Forelimb muscle (tissue), 1 donor: Measurements from ENCODE around the gene ENO2. TPM values are rescaled to one million over a fixed set of nuclear protein-coding genes. Genes with fewer than 3 reads are reported as not detected.
A peak's percentile ranks its signal among the peaks of the same experiment; 100 is the strongest.
"Not testable (repeated sequence)": the region's sequence is repeated elsewhere in the genome, so short reads cannot be mapped to it uniquely, and the experiment has no call there.

Experiments
- DNase-seq: peaks from one replicate; pipeline ENCODE4 v3.0.0-alpha.2; 2013; ENCODE audit warnings: low read depth
- polyA plus RNA-seq: library from polyadenylated mRNA; unstranded; fragments of 120-200 nt; gene quantifications from one replicate; pipeline ENCODE4 v1.2.1, GENCODE V29; 2013; ENCODE audit not compliant: insufficient read length

ENO2 gene
- polyA plus RNA-seq, 1 donor, result 6.1 TPM

DNA sequence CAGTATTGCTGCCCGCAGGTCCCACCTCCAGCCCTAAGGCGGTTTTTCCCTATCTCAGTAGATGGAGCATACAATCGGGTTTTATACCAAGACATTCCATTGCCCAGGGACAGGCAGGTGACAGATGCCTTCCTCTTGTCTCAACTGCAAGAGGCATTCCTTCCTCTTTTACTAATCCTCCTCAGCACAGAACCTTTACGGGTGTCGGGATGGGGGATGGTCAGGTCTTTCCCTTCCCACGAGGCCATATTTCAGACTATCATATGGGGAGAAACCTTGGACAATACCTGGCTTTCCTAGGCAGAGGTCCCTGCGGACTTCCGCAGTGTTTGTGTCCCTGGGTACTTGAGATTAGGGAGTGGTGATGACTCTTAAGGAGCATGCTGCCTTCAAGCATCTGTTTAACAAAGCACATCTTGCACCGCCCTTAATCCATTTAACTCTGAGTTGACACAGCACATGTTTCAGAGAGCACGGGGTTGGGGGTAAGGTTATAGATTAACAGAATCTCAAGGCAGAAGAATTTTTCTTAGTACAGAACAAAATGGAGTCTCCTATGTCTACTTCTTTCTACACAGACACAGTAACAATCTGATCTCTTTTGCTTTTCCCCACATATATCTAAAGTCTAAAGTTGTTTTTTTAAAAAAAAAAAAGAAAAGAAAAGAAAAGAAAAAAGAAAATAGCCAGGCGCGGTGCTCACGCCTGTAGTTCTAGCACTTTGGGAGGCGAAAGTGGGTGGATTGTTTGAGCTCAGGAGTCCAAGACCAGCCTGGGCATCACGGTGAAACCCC, 28.0 kb upstream of the ENO2 start:
- not testable (repeated sequence) for DNase-seq

DNA sequence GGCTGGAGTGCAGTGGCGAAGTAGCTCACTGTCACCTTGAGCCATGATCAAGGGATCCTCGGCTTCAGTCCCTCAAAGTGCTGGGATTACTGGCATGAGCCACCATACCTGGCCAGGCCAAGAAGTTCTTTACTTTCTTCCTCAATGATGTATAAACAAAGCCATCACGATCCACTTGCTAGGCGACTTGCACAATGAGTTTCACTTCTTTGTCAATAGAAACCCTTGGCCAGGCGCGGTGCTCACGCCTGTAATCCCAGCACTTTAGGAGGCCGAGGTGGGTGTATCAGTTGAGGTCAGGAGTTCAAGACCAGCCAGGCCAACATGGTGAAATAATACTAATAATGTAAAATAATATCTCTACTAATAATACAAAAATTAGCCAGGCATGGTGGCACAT, 26.9 kb upstream of the ENO2 start:
- no peak for DNase-seq

DNA sequence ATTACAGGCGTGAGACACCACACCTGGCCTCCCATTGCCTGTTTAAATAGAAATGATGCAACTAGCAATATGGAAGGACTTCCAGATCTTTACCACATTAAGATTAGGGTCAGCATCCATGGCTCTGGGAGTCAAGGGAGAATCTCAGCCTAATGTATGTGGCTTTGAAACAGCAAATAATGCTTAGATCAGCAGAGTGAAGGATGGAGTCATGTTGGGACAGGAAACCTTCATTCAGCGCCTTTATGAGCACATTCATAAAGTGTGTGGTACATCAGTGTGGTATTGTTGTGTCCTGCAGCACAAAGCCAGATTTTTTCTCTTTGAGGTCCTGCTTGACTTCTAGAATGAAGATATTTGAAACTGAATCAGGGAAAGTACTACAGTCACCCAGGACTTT, 26.0 kb upstream of the ENO2 start:
- no peak for DNase-seq

DNA sequence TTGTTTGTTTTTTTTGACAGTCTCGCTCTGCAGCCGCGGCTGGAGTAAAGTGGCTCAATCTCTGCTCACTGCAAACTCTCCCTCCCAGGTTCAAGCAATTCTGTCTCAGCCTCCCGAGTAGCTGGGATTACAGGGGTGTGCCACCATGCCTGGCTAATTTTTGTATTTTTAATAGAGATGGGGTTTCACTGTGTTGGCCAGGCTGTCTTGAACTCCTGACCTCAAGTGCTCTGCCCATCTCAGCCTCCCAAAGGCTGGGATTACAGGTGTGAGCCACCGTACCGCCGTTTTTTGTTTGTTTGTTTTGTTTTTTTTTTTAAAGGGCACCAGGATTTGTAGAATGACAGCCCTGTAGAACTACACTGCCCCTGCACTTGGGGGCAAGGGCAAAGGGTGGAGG, 25.6 kb upstream of the ENO2 start:
- not testable (repeated sequence) for DNase-seq

DNA sequence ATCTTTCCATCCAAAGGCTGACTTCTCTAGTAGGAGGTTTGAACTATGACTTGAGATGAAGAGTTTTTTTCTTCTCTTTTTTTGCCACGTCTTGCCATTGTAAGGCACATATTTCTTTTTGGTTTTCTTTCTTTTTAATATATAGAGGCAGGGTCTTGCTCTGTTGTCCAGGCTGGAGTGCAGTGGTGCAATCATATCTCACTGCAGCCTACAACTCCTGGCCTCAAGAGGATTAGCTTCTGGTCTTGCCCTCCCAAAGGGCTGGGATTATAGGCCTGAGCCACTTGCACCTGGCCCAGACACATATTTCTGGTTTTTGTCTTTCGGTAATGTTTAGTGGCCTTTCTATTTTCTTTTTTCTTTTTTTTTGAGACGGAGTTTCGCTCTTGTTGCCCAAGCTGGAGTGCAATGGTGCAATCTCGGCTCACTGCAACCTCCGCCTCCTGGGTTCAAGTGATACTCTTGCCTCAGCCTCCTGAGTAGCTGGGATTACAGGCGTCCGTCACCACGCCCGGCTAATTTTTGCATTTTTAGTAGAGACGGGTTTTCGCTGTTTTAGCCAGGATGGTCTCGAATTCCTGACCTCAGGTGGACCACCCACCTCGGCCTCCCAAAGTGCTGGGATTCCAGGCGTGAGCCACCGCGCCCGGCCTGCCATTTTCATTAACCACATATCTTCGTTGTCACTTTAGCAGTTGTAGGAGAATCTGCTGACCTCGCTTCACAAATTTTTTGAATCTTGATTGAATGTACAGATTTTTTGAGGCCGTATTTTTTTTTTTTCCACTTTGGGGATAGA, 24.4 kb upstream of the ENO2 start:
- DNase-seq, result not testable (repeated sequence)

DNA sequence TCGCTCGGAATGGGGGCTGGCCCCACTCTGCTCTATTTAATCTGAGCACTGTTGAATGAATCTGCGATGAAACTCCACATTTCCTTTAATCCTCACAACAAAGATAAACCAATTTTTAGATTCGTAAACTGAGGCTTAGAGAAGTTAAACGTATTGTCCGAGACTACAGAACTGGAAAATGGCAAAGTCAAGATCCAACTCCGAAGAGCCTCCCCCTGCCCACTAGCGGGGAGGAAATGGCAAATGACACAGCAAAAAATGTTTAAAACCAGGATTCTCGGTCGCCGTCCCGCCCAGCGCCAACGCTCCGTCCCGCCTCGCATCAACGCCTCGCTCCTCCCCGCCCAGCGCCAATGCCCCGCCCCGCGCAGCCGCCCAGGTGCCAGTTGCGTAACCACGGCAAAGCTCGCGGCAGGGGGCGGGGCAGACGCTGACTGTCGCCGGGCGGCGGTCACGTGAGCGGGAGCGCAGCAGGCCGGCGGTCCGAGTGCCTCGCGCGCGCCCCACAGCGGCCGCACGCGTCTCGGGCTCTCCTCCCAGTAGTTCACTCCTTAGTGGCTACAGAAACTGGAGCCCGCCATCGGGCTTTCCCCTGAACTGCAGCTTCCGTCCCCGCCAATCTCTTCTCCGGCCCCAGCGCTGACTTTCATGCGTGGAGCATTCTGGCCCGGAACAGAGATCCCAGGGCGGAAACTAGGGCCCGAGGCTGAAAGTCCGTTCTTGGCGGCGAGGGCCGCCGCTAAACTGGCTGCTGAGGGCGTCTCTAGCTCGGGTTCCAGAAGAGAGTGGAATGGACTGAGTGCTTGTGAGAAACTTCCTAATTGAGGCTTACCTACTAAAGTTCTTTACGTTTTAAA, 23.4 kb upstream of the ENO2 start:
- peak; percentile 90 for DNase-seq

DNA sequence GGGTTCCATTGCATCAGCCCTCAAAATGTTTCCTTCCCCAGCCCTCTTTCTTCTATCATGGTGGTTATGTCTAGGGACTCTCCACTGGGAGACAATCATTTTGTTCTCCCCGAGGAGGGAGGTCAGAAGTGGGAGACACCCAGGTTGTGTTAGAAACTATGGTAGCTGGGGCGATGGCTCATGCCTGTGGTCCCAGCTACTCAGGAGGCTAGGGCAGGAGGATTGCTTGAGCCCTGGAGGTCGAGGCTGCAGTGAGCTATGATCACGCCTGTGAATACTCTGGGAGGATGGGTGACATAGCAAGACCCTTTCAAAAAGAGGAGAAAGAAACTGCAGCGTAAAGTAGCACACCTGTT, 22.8 kb upstream of the ENO2 start:
- DNase-seq, result no peak

DNA sequence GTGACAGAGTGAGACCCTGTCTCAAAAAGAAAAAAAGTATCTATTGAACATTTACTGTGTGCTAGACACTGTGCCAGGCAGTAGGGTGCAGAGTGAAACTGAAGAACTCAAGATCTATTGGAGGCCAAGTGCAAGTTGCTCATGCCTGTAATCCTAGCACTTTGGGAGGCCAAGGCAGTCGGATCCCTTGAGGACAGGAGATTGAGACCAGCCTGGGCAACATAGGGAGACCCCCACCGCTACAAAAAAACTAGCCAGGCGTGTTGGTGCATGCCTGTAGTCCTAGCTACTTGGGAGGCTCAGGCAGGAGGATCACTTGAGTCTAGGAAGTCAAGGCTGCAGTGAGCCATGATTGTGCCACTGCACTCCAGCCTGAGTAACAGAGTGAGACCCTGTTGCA, 21.7 kb upstream of the ENO2 start:
- DNase-seq, result not testable (repeated sequence)

DNA sequence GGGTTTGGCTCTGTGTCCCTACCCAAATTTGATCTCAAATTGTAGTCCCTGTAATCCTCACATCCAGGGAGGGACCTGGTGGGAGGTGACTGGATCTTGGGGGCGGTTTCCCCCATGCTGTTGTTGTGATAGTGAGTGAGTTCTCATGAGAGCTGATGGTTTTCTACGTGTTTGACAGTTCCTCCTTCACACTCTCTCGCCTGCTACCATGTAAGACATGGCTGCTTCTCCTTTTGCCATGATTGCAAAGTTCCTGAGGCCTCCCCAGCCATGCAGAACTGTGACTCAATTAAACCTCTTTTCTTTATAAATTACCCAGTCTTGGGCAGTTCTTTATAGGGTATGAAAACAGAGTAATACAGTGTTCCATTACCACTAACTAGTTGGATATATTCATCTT, 20.1 kb upstream of the ENO2 start:
- no peak for DNase-seq

DNA sequence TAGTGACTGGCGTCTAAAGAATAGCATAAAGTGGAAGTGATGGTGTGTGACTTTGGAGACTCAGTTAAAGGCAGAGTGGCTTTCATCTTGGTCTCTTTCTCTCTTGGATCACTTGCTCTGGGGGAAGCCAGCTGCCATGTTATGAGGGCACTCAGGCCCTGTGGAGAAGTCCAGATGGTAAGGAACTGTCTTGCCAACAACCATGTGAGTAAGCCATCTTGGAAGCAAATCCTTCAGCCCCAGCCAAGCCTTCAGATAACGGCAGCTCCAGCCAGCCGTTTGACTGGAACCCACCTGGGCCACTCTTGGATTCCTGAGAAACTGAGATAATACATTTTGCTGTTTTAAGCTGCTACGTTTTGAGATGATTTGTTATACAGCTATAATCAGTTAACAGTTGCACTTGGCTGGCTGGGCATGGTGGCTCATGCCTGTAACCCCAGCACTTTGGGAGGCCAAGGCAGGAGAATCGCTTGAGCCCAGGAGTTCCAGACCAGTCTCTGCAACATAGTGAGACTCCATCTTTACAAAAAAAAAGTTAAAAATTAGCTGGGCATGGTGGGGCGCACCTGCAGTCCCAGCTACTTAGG, 17.4 kb upstream of the ENO2 start:
- no peak for DNase-seq

DNA sequence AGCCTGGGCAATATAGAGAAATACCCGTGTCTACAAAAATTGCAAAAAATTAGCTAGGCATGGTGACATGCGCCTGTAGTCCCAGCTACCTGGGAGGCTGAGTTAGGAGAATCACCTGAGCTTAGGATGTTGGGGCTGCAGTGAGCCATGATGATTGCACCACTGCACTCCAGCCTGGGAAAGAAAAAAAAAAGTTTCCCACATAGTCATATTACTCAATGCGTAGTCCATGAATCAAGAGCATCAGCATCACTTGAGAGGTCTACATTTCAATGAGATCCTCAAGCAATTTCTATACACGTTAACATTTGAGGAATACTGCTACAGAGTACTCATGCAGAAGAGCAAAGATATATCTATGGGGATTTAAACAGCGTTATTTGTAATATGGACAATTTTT, 15.0 kb upstream of the ENO2 start:
- no peak for DNase-seq

DNA sequence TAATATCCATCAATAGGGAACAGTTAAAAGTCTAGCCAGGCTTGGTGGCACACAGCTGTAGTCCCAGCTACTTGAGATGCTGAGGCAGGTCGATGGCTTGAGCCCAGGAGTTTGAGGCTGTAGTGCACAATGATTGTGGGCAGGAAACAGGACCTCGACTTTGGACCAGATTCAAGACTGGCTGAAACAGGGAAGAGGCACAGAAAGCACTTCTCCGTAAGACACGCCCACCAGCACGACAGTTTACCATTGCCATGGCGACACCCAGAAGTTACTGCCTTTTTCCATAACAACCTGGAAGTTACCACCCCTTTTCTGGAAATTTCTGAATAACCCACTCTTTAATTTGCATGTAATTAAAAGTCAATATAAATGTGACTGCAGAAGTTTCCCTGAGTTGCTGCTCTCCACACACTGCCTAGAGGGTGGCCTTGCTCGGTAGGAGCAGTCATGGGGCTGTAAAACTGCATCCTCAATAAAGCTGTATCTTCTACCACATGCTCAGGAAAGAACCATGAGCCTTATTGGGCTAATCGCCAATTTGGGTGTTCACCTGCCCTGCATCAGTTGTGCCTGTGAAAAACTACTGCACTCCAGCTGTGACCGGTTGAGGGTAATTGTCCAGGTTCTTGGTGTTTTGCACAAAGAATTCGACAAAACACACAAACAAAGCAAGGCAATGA, 14.4 kb upstream of the ENO2 start:
- peak; percentile 32 for DNase-seq

DNA sequence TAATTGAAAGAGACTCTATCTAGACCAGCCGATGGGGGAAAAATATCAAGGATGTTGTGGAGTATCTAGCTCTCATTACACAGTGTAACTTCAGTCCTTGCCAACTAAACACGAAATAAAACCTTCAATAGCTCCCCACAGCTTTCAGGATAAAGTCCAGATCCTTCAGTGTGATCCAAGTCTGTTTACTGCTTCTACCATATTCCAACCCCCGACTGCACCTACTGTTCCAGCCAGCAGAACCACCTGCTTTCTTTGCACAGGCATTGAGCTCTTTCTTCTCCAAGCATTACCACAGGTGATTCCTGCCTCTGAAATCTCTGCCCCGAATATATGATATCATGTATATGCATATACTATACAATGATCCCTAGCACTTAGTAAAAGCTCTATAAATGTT, 11.9 kb upstream of the ENO2 start:
- DNase-seq, result no peak

DNA sequence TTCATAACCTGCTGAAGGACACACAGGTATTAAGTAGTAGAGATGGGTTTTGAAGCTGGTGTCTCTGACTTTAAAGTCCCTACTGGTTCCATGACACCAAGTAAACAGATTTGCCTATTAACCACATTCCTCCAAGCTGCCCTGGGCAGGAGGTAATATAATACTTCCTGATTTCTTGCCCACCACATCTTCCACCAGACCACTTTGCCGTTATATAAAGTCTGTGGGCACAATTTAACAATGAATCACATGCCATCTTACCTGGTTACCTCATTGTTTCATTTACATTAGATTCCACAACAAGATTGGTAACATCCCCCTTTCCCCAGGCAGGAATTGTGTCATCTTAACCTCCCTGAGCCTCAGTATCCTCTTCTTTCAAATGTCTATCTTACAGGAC, 10.7 kb upstream of the ENO2 start:
- no peak for DNase-seq

DNA sequence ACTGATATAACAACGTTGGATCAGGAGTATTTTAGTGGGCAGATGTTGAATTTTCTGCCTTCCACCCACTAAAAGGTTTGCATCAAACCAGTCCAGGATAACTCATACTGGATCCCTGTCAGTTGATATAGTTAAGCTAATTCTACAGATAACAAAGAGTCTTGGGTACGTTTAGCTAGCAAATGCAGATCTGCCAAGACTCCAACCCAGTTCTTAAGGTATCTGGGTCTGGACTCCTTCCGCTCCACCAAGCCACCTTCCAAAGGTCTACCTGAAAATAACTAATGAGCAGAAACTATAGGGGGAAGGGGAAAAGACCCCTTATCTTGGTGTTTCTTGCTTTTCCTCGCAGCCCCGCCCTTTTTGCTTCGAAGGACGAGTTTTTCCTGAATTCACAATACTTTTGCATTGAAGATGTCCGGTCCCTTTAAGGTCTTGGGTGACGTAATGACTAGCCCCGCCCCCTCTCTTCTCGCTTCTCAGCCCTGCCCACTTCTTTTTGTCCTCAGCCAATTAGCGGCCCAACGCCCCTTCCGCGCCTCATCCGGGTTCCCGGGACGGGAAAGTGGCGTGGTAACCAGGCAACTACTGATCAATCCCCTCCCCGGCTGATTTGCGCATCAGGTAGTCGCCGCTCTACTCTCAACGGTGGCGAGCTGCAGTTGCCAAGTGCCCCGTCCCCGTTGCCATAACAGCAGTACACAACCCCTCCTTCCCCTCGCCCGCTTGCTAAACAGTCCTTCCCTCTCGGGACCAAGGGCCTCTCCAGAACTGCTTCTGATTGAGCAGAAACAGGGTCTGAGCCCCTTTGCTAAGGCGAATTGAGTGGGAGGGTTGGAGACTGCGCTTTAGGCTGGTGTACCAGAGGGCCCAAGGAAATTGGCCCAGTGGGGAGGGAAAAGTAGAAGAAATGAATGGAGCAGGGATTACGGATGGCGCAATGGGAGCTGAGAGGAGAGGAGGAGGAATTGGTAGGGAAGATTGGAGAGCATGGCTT, 9.8 kb upstream of the ENO2 start, which contains the start of gene LRRC23:
Gene LRRC23 (plus strand): TSS at position 543 of the 997 bp plus-strand sequence. CDS start 812 bp downstream, outside the sequence.
- DNase-seq, result peak; percentile 92

DNA sequence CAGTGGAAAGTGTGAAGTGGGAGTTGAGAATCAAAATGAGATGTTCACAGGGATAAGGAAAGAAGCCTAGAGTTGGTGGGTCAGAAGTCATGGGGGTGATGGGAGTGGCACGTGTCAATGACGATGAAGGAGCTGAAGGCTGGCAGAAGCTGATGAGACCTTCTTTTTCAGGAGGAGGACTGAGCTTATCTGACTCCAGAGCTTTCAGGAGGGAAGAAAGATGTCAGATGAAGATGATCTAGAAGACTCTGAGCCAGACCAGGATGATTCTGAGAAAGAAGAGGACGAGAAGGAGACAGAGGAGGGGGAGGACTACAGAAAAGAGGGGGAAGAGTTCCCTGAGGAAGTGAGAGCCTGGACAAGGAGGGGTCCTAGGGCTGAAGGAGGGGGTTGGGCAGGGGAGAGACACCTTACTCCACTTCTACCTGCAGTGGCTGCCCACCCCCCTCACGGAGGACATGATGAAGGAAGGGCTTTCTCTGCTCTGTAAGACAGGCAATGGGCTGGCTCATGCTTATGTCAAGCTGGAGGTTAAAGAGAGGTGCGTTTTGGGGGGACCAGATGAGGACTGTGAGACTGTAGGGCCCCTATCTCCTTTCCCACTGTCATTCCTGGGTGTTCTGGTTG, 8.9 kb upstream of the ENO2 start:
- no peak for DNase-seq

DNA sequence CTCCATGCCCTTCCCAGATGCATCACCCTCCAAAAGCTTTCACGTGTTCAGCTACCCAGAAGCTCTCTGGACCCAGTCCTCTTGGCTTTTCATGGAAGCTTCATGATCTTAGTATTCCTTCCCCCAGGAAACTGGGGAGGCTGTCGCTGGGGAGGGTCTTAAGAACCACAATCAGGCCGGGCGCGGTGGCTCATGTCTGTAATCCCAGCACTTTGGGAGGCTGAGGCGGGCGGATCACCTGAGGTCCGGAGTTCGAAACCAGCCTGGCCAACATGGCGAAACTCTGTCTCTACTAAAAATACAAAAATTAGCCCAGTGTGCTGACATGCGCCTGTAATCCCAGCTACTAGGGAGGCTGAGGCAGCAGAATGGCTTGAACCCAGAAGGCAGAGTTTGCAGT, 6.2 kb upstream of the ENO2 start:
- not testable (repeated sequence) for DNase-seq

DNA sequence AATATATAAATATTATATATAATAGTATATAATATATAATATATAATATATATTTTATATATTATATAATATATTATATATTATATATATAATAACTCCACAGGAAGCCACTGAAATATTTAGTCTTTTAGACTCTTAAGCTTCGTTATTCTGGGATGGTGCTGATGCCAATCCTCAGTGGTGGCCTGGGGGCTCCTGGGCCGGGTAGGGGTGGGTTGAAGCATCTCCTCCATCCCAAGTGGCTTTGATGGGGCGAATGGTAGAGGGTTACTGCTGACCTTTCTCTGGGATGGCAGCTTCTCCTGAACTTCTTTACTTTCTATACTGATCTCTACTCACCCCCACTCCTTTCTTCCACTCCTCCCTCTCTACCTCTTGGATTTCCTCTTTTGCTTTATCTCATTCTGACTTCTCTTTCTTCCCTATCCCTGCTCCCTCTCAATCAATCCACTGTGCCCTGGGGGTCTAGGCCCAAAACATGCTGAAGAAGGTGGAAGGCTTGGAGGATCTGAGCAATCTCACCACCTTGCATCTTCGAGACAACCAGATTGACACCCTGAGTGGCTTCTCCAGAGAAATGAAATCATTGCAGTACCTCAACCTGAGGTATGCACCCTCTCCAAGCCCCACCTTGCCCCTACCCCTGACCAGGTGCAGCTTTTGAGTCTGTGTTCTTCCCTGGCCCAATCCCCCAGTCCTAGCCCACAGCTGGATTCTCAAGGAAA, 4.8 kb upstream of the ENO2 start:
- no peak for DNase-seq
